ENCODE data around the gene ARMH2.
A peak's percentile ranks its signal among the peaks of the same experiment; 100 is the strongest.
"Not testable (repeated sequence)": the region's sequence is repeated elsewhere in the genome, so short reads cannot be mapped to it uniquely, and the experiment has no call there.

ARMH2 gene

GRCh38 chr6:24775520-24776058, 23.1 kb downstream of the ARMH2 start:
- H3K27ac ChIP-seq = peak overlapping the region; percentile 85
- TF ChIP-seq CTCF (conservative IDR thresholded peaks at IDR 0.05) = no peak

- H3K27ac ChIP-seq = peak within 1 kb of the TSS; percentile 85
- TF ChIP-seq CTCF (conservative IDR thresholded peaks at IDR 0.05) = no peak
Observed at GRCh38 chr6:24774696-24775519, 23.8 kb downstream of the ARMH2 start, which contains the start of gene GMNN. Gene GMNN (plus strand): TSS chr6:24774937. CDS start chr6:24777247, 2,310 bp downstream.

- H3K27ac ChIP-seq = no peak overlapping the region
- no peak for TF ChIP-seq CTCF (conservative IDR thresholded peaks at IDR 0.05)
Observed at GRCh38 chr6:24768361-24768760, 30.4 kb downstream of the ARMH2 start.

- H3K27ac ChIP-seq = peak overlapping the region; percentile 35; the same call in 1 of the 2 replicates
- TF ChIP-seq CTCF (conservative IDR thresholded peaks at IDR 0.05) = peak; percentile 80
Observed at GRCh38 chr6:24766680-24767462, 31.8 kb downstream of the ARMH2 start.

- peak overlapping the region; percentile 35; the same call in 1 of the 2 replicates for H3K27ac ChIP-seq
Observed at GRCh38 chr6:24765968-24766367, 32.7 kb downstream of the ARMH2 start.

GRCh38 chr6:24764833-24765828, 33.6 kb downstream of the ARMH2 start:
- not testable (repeated sequence) for H3K27ac ChIP-seq

- H3K27ac ChIP-seq = peak overlapping the region; percentile 73
- no peak for TF ChIP-seq CTCF (conservative IDR thresholded peaks at IDR 0.05)
Observed at GRCh38 chr6:24763578-24763977, 35.1 kb downstream of the ARMH2 start.

All from VCaP (cell line).